ENCODE results near the gene IL4R. TPM values are rescaled to one million over a fixed set of nuclear protein-coding genes. Genes with fewer than 3 reads are reported as not detected.

The IL4R gene
- total and polyA plus RNA-seq, 4 donors: 15.5 to 61.9 (median 29.9) TPM

DNA sequence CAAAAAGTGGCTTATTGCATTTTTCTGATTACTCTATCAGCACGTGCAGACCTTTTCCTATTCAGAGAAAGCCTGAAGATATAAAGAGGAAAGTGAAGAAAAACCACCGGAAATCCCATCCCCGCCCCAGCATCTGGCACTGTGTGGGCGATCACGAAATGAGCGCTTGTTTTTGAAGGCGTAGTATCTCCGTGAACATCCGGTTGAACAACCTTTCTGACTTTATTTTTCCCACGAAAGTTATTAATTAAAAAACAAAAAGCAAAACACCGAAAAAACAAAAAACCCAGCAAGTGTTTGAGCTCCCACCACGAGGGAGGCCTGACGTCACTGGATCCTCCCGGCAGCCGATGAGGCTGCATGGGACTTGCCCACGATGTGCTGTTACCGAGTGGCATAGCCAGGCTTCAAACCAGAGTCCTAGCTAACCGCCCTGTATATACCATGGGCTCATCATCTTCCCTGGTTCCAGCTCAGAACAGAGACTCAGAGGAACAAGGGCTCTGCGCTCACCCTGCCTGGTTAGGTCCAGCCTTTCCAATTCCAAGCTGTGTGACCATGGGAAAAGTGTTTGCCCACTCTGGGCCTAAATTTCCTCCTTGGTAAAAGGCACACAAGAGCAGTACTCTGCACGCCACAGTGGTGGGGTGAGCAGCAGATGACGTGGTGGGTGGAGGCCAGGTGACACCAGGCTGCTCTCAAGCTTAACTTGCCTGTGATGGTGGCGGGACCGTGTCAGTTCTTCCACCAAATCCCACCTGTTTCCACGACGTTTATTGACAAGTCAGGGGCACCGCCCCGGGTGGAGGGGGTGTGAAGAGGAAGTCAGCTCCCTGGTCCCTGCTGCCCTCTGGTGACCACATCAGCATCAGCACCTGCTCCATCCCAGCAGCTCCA, 53.9 kb downstream of the IL4R start (continued):
- TF ChIP-seq, protein P1, sequence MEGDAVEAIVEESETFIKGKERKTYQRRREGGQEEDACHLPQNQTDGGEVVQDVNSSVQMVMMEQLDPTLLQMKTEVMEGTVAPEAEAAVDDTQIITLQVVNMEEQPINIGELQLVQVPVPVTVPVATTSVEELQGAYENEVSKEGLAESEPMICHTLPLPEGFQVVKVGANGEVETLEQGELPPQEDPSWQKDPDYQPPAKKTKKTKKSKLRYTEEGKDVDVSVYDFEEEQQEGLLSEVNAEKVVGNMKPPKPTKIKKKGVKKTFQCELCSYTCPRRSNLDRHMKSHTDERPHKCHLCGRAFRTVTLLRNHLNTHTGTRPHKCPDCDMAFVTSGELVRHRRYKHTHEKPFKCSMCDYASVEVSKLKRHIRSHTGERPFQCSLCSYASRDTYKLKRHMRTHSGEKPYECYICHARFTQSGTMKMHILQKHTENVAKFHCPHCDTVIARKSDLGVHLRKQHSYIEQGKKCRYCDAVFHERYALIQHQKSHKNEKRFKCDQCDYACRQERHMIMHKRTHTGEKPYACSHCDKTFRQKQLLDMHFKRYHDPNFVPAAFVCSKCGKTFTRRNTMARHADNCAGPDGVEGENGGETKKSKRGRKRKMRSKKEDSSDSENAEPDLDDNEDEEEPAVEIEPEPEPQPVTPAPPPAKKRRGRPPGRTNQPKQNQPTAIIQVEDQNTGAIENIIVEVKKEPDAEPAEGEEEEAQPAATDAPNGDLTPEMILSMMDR (IDR thresholded peaks at IDR 0.05; ENCODE audit: low read depth, low read length, missing input control): peak; percentile 80

DNA sequence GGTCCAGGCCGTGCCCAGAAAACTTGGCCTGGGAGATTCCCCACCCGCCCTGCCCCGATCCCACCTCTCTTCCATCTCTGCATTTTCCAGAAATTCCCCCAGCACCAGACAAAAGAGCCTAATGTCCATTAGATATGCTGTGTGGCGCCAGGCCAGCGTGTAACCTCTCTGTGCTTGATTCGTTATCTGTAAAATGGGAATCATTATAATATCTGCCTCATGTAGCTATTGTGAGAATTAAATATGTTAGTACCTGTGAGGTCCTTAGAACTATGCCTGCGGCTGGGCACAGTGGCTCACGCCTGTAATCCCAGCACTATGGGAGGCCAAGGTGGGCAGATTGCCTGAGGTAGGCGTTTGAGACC, 54.6 kb downstream of the IL4R start:
- Histone ChIP-seq H3K4me1 (ENCODE audit: control insufficient read depth in 4 of 4, insufficient read depth in 4 of 4, low read length in 3 of 4) (peaks cover 17 to 33% (median 29%) of the 10 kb centered on the region in 4 donors), H3K9ac (ENCODE audit: low read depth in 1 of 2, low read length in 2 of 2) (no peak overlapping the region), H3K36me3 (ENCODE audit: control insufficient read depth in 4 of 4, insufficient read depth in 3 of 4, low read depth in 1 of 4, low read length in 3 of 4) (peaks cover 0 to under 1% (median under 1%) of the 10 kb centered on the region in 4 donors), H3K9me3 (ENCODE audit: control insufficient read depth in 4 of 4, low read length in 3 of 4) (no peaks in the 10 kb centered on the region), H3K27ac (ENCODE audit: low read depth in 1 of 2, low read length in 2 of 2) (no peak overlapping the region), H3K27me3 (ENCODE audit: control insufficient read depth in 4 of 4, insufficient read depth in 4 of 4, low read length in 3 of 4) (no peaks in the 10 kb centered on the region), H3K4me3 (ENCODE audit: low read depth in 1 of 3, low read length in 3 of 3) (no peak overlapping the region)
- TF ChIP-seq NR2F2 (IDR thresholded peaks at IDR 0.05) (no peak), JUND (IDR thresholded peaks at IDR 0.05) (no peak)
- DNase-seq (ENCODE audit: low spot score): no peak
- WGBS: 59% methylated on average over 9 of the region's 9 CpGs

DNA sequence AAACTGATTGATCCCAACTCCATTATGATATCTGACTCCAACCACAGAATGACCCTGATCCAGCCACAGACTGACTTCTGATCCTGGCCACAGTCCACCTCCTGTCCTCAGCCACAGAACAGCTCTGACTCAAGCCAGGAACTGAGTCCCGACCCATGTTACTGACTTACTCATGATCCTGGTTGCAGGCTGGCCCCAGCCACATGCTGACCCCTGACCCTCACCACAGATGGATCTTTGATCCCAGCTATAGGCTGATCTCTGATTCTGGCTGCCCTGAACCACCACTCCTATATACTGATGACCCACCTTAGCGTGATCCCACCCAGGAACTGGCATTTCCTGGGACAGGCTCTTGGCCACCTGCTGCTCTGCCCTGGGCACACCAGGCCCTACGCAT, 56.0 kb downstream of the IL4R start:
- no peaks in the 10 kb centered on the region for H3K27me3 ChIP-seq (ENCODE audit: control insufficient read depth in 4 of 4, insufficient read depth in 4 of 4, low read length in 3 of 4)
- H3K27ac ChIP-seq (ENCODE audit: low read depth in 1 of 2, low read length in 2 of 2): no peak overlapping the region
- 79% methylated on average over 3 of the region's 3 CpGs for WGBS
- peaks cover 8 to 21% (median 15%) of the 10 kb centered on the region in 4 donors for H3K4me1 ChIP-seq (ENCODE audit: control insufficient read depth in 4 of 4, insufficient read depth in 4 of 4, low read length in 3 of 4)
- H3K4me3 ChIP-seq (ENCODE audit: low read depth in 1 of 3, low read length in 3 of 3): no peak overlapping the region
- H3K36me3 ChIP-seq (ENCODE audit: control insufficient read depth in 4 of 4, insufficient read depth in 3 of 4, low read depth in 1 of 4, low read length in 3 of 4): no peaks in the 10 kb centered on the region
- H3K9ac ChIP-seq (ENCODE audit: low read depth in 1 of 2, low read length in 2 of 2): no peak overlapping the region
- TF ChIP-seq, protein P2, sequence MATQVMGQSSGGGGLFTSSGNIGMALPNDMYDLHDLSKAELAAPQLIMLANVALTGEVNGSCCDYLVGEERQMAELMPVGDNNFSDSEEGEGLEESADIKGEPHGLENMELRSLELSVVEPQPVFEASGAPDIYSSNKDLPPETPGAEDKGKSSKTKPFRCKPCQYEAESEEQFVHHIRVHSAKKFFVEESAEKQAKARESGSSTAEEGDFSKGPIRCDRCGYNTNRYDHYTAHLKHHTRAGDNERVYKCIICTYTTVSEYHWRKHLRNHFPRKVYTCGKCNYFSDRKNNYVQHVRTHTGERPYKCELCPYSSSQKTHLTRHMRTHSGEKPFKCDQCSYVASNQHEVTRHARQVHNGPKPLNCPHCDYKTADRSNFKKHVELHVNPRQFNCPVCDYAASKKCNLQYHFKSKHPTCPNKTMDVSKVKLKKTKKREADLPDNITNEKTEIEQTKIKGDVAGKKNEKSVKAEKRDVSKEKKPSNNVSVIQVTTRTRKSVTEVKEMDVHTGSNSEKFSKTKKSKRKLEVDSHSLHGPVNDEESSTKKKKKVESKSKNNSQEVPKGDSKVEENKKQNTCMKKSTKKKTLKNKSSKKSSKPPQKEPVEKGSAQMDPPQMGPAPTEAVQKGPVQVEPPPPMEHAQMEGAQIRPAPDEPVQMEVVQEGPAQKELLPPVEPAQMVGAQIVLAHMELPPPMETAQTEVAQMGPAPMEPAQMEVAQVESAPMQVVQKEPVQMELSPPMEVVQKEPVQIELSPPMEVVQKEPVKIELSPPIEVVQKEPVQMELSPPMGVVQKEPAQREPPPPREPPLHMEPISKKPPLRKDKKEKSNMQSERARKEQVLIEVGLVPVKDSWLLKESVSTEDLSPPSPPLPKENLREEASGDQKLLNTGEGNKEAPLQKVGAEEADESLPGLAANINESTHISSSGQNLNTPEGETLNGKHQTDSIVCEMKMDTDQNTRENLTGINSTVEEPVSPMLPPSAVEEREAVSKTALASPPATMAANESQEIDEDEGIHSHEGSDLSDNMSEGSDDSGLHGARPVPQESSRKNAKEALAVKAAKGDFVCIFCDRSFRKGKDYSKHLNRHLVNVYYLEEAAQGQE (IDR thresholded peaks at IDR 0.05): no peak
- no peak for TF ChIP-seq JUND (IDR thresholded peaks at IDR 0.05)
- no peak for TF ChIP-seq YY1 (IDR thresholded peaks at IDR 0.05)
- no peak for TF ChIP-seq FOXA1 (IDR thresholded peaks at IDR 0.05)
- no peak for TF ChIP-seq GABPA (IDR thresholded peaks at IDR 0.05 in 1 of 2, conservative IDR thresholded peaks at IDR 0.05 in 1 of 2)
- TF ChIP-seq HNF4G (IDR thresholded peaks at IDR 0.05): no peak
- TF ChIP-seq, protein P1 (IDR thresholded peaks at IDR 0.05; ENCODE audit: low read depth, low read length, missing input control): no peak
- TF ChIP-seq NR2F2 (IDR thresholded peaks at IDR 0.05): no peak
- TF ChIP-seq, protein P3, sequence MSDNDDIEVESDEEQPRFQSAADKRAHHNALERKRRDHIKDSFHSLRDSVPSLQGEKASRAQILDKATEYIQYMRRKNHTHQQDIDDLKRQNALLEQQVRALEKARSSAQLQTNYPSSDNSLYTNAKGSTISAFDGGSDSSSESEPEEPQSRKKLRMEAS (IDR thresholded peaks at IDR 0.05): no peak
- TF ChIP-seq, protein P4, sequence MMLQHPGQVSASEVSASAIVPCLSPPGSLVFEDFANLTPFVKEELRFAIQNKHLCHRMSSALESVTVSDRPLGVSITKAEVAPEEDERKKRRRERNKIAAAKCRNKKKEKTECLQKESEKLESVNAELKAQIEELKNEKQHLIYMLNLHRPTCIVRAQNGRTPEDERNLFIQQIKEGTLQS (IDR thresholded peaks at IDR 0.05): no peak
- TF ChIP-seq TAF1 (conservative IDR thresholded peaks at IDR 0.05): no peak
- no peaks in the 10 kb centered on the region for H3K9me3 ChIP-seq (ENCODE audit: control insufficient read depth in 4 of 4, low read length in 3 of 4)
- DNase-seq (ENCODE audit: low spot score): no peak
